ENCODE data around the gene ZNF184. TPM values are rescaled to one million over a fixed set of nuclear protein-coding genes. Genes with fewer than 3 reads are reported as not detected.

The ZNF184 gene
- total RNA-seq = 3.2 and 4.1 TPM in 2 replicates

GRCh38 chr6:27472617-27473400, at the start of gene ZNF184:
Gene ZNF184, minus strand, starts transcription at chr6:27473105. Its CDS starts 811 bp downstream, at chr6:27472294.

Other genes starting within 250 kb of the ZNF184 start
- gene PRSS16, start 225.4 kb downstream of the ZNF184 start, total RNA-seq = not detected in 2 replicates
- not detected in 2 replicates for gene POM121L2, start 160.8 kb downstream of the ZNF184 start, total RNA-seq
- gene ZNF391, start 84.3 kb downstream of the ZNF184 start, total RNA-seq = 1.1 and 10.0 TPM in 2 replicates

Measured in pericardium fibroblast (primary cell).